WERI-Rb-1 (cell line): ENCODE data around the gene SSBP4.

ENCODE experiments used
- DNase-seq: peaks from one replicate; pipeline ENCODE4 v3.0.0-alpha.2; 2020
- H3K27ac ChIP-seq: fragments of 250-450 bp; sonication (Bioruptor Pico); 2 replicates; pipeline ENCODE4 v1.5.1; 2020; ENCODE audit warnings: mild to moderate bottlenecking, moderate library complexity
- H3K27me3 ChIP-seq: fragments of 250-450 bp; sonication (Bioruptor Pico); 2 replicates; pipeline ENCODE4 v1.5.1; 2021; ENCODE audit warnings: mild to moderate bottlenecking, low read depth, moderate library complexity; ENCODE audit not compliant: insufficient read depth, severe bottlenecking
- H3K36me3 ChIP-seq: fragments of 250-450 bp; sonication (Bioruptor Pico); 2 replicates; pipeline ENCODE4 v1.5.1; 2020; ENCODE audit warnings: mild to moderate bottlenecking, moderate library complexity
- H3K4me3 ChIP-seq: 2 replicates; pipeline ENCODE4 v1.5.1; 2011; ENCODE audit warnings: low read depth, mild to moderate bottlenecking, control low read depth, low read length
- H3K9me3 ChIP-seq: fragments of 250-450 bp; sonication (Bioruptor Pico); 2 replicates; pipeline ENCODE4 v1.5.1; 2021; ENCODE audit warnings: mild to moderate bottlenecking, moderate library complexity; ENCODE audit not compliant: severe bottlenecking
- CTCF ChIP-seq: IDR thresholded peaks from 2 replicates; pipeline ENCODE4 v1.5.1; 2011; ENCODE audit warnings: low read depth, mild to moderate bottlenecking, control low read depth, inconsistent platforms, low read length

The SSBP4 gene

GRCh38 chr19:18422530-18423191 is 3.5 kb downstream of the SSBP4 start:
- Histone ChIP-seq H3K9me3 (no peaks in the 10 kb centered on the region), H3K27ac (no peak overlapping the region), H3K36me3 (peaks cover 6% of the 10 kb centered on the region), H3K4me3 (no peak overlapping the region), H3K27me3 (no peaks in the 10 kb centered on the region)
- no peak for DNase-seq
- no peak for TF ChIP-seq CTCF

GRCh38 chr19:18423258-18424020 is 4.2 kb downstream of the SSBP4 start:
- no peaks in the 10 kb centered on the region for H3K27me3 ChIP-seq
- no peak for TF ChIP-seq CTCF
- no peak for DNase-seq
- peaks cover 6% of the 10 kb centered on the region for H3K36me3 ChIP-seq
- no peaks in the 10 kb centered on the region for H3K9me3 ChIP-seq
- no peak overlapping the region for H3K4me3 ChIP-seq
- no peak overlapping the region for H3K27ac ChIP-seq

DNA sequence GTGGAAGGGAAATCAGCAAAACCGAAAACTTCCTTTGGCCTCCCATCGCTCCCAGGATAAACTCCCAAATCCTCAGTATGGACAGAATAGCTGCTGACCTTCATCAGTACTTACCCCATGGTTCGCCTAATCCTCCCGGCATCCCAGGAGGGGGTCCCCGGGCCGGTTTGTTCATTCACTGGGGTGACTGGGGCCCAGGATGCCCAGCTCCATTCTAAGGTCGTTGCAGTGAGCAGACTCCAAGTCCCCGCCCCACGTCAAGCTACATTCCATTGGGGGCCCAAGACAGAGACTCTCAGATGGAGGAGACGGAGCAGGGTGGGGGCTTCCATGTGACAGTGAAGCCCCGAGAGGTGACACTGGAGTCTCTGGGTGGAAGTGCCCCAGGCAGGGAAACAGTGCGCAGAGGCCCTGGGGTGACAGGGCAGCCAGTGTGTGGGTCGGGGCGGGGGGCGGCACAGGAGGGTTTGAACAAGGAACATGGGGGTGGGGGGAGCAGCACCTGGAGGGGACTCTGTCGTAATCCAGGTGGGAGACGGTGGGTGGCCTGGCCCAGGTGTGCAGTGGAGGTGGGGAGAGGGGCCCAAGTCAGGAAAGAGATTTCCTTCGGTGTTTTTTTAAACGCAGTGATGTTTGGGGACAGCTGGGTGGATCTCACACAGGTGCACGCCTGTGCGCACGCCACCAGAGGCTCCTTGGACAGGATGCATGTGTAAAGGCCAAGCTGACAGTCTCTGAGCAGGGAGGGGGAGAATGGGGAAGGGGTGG is 5.1 kb downstream of the SSBP4 start:
- no peak overlapping the region for H3K27ac ChIP-seq
- TF ChIP-seq CTCF = no peak
- peaks cover 6% of the 10 kb centered on the region for H3K36me3 ChIP-seq
- H3K4me3 ChIP-seq = no peak overlapping the region
- H3K9me3 ChIP-seq = no peaks in the 10 kb centered on the region
- no peak for DNase-seq
- no peaks in the 10 kb centered on the region for H3K27me3 ChIP-seq

DNA sequence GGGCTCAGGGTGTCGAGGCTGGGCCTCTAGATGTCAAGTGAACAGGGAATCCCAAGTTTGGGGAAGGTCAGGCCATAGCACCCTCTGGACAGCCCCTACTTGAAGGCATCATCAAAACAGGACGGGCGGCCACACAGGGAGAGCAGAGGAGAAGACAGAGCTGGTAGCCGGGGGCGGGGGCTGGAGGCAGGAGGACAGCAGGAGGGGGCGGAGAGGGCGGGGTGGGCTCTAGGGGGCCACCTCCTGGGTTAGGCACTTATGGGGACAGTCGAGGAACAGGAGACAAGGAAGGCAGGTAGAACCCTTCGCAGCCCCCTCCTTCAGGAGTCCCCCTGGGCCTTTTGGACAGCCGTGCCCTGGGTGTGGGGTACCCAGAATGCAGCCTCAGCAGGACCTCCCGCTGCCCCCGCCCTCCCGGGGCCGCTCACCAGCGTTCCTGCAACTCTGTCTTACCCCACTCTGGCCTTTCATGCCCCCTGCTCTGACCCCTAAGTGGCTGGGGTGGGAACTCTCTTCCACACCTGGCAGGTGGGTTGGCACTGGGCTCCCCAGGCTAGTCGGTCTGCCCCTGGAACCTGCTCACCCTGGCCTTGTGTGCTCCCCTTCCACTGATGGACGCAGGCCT is 5.8 kb downstream of the SSBP4 start:
- no peak overlapping the region for H3K27ac ChIP-seq
- no peaks in the 10 kb centered on the region for H3K9me3 ChIP-seq
- TF ChIP-seq CTCF = no peak
- H3K27me3 ChIP-seq = no peaks in the 10 kb centered on the region
- no peak for DNase-seq
- H3K36me3 ChIP-seq = peaks cover 6% of the 10 kb centered on the region
- no peak overlapping the region for H3K4me3 ChIP-seq

GRCh38 chr19:18425515-18426415 is 6.6 kb downstream of the SSBP4 start:
- no peaks in the 10 kb centered on the region for H3K27me3 ChIP-seq
- TF ChIP-seq CTCF = no peak
- no peaks in the 10 kb centered on the region for H3K9me3 ChIP-seq
- no peak overlapping the region for H3K4me3 ChIP-seq
- DNase-seq = no peak
- H3K36me3 ChIP-seq = peaks cover 10% of the 10 kb centered on the region
- H3K27ac ChIP-seq = peak overlapping the region; percentile 1; the same call in 1 of the 2 replicates
